Measurements from ENCODE around the gene MZT2A.
"Not testable (repeated sequence)": the region's sequence is repeated elsewhere in the genome, so short reads cannot be mapped to it uniquely, and the experiment has no call there.

- not testable (repeated sequence) for TF ChIP-seq CTCF (IDR thresholded peaks at IDR 0.05); NR2C2 (CRISPR knock-in tag; IDR thresholded peaks at IDR 0.05); TCF7 (CRISPR knock-in tag; IDR thresholded peaks at IDR 0.05; ENCODE audit: low read depth); JUN (CRISPR knock-in tag; IDR thresholded peaks at IDR 0.05); E2F1 (CRISPR knock-in tag; IDR thresholded peaks at IDR 0.05); MLX (CRISPR knock-in tag; IDR thresholded peaks at IDR 0.05); IRF2 (CRISPR knock-in tag; IDR thresholded peaks at IDR 0.05; ENCODE audit: borderline replicate concordance, low read depth)
- TF ChIP-seq, protein P1, sequence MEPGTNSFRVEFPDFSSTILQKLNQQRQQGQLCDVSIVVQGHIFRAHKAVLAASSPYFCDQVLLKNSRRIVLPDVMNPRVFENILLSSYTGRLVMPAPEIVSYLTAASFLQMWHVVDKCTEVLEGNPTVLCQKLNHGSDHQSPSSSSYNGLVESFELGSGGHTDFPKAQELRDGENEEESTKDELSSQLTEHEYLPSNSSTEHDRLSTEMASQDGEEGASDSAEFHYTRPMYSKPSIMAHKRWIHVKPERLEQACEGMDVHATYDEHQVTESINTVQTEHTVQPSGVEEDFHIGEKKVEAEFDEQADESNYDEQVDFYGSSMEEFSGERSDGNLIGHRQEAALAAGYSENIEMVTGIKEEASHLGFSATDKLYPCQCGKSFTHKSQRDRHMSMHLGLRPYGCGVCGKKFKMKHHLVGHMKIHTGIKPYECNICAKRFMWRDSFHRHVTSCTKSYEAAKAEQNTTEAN (CRISPR knock-in tag; IDR thresholded peaks at IDR 0.05): not testable (repeated sequence)
- TF ChIP-seq, protein P2, sequence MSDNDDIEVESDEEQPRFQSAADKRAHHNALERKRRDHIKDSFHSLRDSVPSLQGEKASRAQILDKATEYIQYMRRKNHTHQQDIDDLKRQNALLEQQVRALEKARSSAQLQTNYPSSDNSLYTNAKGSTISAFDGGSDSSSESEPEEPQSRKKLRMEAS (CRISPR knock-in tag; IDR thresholded peaks at IDR 0.05): not testable (repeated sequence)
- TF ChIP-seq, protein P3, sequence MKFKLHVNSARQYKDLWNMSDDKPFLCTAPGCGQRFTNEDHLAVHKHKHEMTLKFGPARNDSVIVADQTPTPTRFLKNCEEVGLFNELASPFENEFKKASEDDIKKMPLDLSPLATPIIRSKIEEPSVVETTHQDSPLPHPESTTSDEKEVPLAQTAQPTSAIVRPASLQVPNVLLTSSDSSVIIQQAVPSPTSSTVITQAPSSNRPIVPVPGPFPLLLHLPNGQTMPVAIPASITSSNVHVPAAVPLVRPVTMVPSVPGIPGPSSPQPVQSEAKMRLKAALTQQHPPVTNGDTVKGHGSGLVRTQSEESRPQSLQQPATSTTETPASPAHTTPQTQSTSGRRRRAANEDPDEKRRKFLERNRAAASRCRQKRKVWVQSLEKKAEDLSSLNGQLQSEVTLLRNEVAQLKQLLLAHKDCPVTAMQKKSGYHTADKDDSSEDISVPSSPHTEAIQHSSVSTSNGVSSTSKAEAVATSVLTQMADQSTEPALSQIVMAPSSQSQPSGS (CRISPR knock-in tag; IDR thresholded peaks at IDR 0.05; ENCODE audit: borderline replicate concordance, low read depth): not testable (repeated sequence)
Measured at GRCh38 chr2:131535951-131536826, 44.0 kb upstream of the MZT2A start.
